Hepatocyte (in vitro differentiated cells): ENCODE measurements around the gene DEK. TPM values are rescaled to one million over a fixed set of nuclear protein-coding genes. Genes with fewer than 3 reads are reported as not detected.

Experiments used
- DNase-seq: peaks from one replicate; pipeline ENCODE4 v3.0.0-alpha.2; 2016; ENCODE audit warnings: low spot score
- H2AFZ ChIP-seq: fragments of 200-600 bp; sonication (generic); 2 replicates; pipeline ENCODE4 v1.6.0; 2016; ENCODE audit warnings: antibody characterized with exemption, mild to moderate bottlenecking
- H3K27ac ChIP-seq: fragments of 200-600 bp; sonication (generic); 2 replicates; pipeline ENCODE4 v1.5.1; 2016; ENCODE audit warnings: mild to moderate bottlenecking
- H3K27me3 ChIP-seq: fragments of 200-600 bp; sonication (generic); 2 replicates; pipeline ENCODE4 v1.6.1; 2016
- H3K36me3 ChIP-seq: fragments of 200-600 bp; sonication (generic); replicated peaks from 2 replicates; pipeline ENCODE4 v1.5.1; 2016; ENCODE audit warnings: low read depth; ENCODE audit not compliant: insufficient read depth
- H3K4me1 ChIP-seq: fragments of 200-600 bp; sonication (generic); 2 replicates; pipeline ENCODE4 v1.5.1; 2016; ENCODE audit warnings: mild to moderate bottlenecking, moderate library complexity; ENCODE audit not compliant: insufficient read depth
- H3K4me2 ChIP-seq: fragments of 200-600 bp; sonication (generic); 2 replicates; pipeline ENCODE4 v1.6.0; 2016
- H3K4me3 ChIP-seq: fragments of 200-600 bp; sonication (generic); 2 replicates; pipeline ENCODE4 v1.5.1; 2016; ENCODE audit warnings: mild to moderate bottlenecking
- H3K79me2 ChIP-seq: fragments of 200-600 bp; sonication (generic); 2 replicates; pipeline ENCODE4 v1.6.0; 2017; ENCODE audit warnings: mild to moderate bottlenecking
- H3K9me2 ChIP-seq: fragments of 200-600 bp; sonication (generic); replicated peaks from 2 replicates; pipeline ENCODE4 v1.6.0; 2017; ENCODE audit warnings: mild to moderate bottlenecking; ENCODE audit not compliant: insufficient read depth
- H3K9me3 ChIP-seq: fragments of 200-600 bp; sonication (generic); 2 replicates; pipeline ENCODE4 v1.5.1; 2016; ENCODE audit warnings: low read depth, mild to moderate bottlenecking
- H4K20me1 ChIP-seq: fragments of 200-600 bp; sonication (generic); 2 replicates; pipeline ENCODE4 v1.6.0; 2016; ENCODE audit warnings: mild to moderate bottlenecking; ENCODE audit not compliant: insufficient read depth, poor library complexity, severe bottlenecking
- CTCF ChIP-seq: fragments of 200-600 bp; sonication (generic); IDR thresholded peaks from 2 replicates; pipeline ENCODE4 v1.5.1; 2016; ENCODE audit warnings: antibody characterized with exemption, mild to moderate bottlenecking; ENCODE audit not compliant: poor library complexity
- EZH2 ChIP-seq: fragments of 200-600 bp; sonication (generic); IDR thresholded peaks from 2 replicates; pipeline ENCODE4 v1.6.1; 2016; ENCODE audit warnings: antibody characterized with exemption, mild to moderate bottlenecking, borderline replicate concordance
- EZH2phosphoT487 ChIP-seq: fragments of 200-600 bp; sonication (generic); IDR thresholded peaks from one replicate; pipeline ENCODE4 v1.6.1; 2018; ENCODE audit warnings: antibody characterized with exemption, mild to moderate bottlenecking, low read depth, moderate library complexity; ENCODE audit not compliant: unreplicated experiment, severe bottlenecking
- WGBS: methylation state at CpG from one replicate; pipeline ENCODE4 v1.1.6; 2016; ENCODE audit warnings: low lambda C conversion rate; ENCODE audit errors: missing lambda C conversion rate; 5-methylcytosine and 5-hydroxymethylcytosine counted together
- polyA plus RNA-seq: library from polyadenylated mRNA; unstranded; fragments of >200 nt; fragmentation: Nextera tagmentation; extraction: Ambion mirVana; gene quantifications from 2 replicates; pipeline ENCODE4 v1.2.1, GENCODE V29; 2016
- total RNA-seq: library from RNA; depleted of rRNA; stranded (reverse); fragments of >200 nt; gene quantifications from 2 replicates; pipeline ENCODE4 v1.2.3, GENCODE V29; 2014

DEK gene
- total and polyA plus RNA-seq, 2 experiments from 2014 or later: 39.9 to 81.3 TPM

DNA sequence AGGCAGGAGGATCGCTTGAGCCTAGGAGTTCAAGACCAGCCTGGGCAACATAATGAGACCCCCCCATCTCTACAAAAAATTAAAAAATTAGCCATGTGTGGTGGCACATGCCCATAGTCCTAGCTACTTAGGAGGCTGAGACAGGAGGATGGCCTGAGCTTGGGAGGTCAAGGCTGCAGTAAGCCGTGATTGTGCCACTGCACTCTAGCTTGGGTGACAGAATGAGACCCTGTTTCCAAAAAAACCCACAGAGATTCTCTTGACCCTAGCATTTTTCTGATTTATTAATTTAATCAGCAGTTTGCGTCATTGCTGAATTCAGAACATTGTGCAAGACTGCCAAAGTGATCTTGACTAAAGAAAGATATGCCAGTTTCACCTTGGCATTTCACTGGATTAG lies 72.3 kb downstream of the DEK start:
- H3K4me2 ChIP-seq: no peak overlapping the region
- no peak for TF ChIP-seq CTCF
- TF ChIP-seq EZH2: no peak
- no peak for TF ChIP-seq EZH2phosphoT487
- WGBS: 99% methylated on average over 3 of the region's 3 CpGs
- no peaks in the 10 kb centered on the region for H3K9me2 ChIP-seq
- no peak for DNase-seq
- H3K36me3 ChIP-seq: no peaks in the 10 kb centered on the region
- no peaks in the 10 kb centered on the region for H3K79me2 ChIP-seq
- H3K4me1 ChIP-seq: no peaks in the 10 kb centered on the region
- no peak overlapping the region for H2AFZ ChIP-seq
- no peaks in the 10 kb centered on the region for H3K27me3 ChIP-seq
- no peaks in the 10 kb centered on the region for H4K20me1 ChIP-seq
- no peaks in the 10 kb centered on the region for H3K9me3 ChIP-seq
- no peak overlapping the region for H3K27ac ChIP-seq
- H3K4me3 ChIP-seq: no peak overlapping the region

GRCh38 chr6:18189196-18189595 lies 75.1 kb downstream of the DEK start:
- no peak for DNase-seq
- H3K36me3 ChIP-seq: no peaks in the 10 kb centered on the region
- H3K9me2 ChIP-seq: no peaks in the 10 kb centered on the region
- H3K79me2 ChIP-seq: no peaks in the 10 kb centered on the region
- TF ChIP-seq CTCF (no peak), EZH2 (no peak), EZH2phosphoT487 (no peak)
- no peak overlapping the region for H3K4me2 ChIP-seq
- H2AFZ ChIP-seq: no peak overlapping the region
- H3K27me3 ChIP-seq: no peaks in the 10 kb centered on the region
- no peaks in the 10 kb centered on the region for H3K4me1 ChIP-seq
- 65% methylated on average over 2 of the region's 2 CpGs for WGBS
- H4K20me1 ChIP-seq: no peaks in the 10 kb centered on the region
- H3K4me3 ChIP-seq: no peak overlapping the region
- H3K9me3 ChIP-seq: no peaks in the 10 kb centered on the region
- no peak overlapping the region for H3K27ac ChIP-seq

GRCh38 chr6:18187701-18188100 lies 76.6 kb downstream of the DEK start:
- H3K27ac ChIP-seq: no peak overlapping the region
- H3K27me3 ChIP-seq: no peaks in the 10 kb centered on the region
- 95% methylated on average over 10 of the region's 10 CpGs for WGBS
- no peak for DNase-seq
- H3K79me2 ChIP-seq: no peaks in the 10 kb centered on the region
- no peaks in the 10 kb centered on the region for H3K4me1 ChIP-seq
- H3K36me3 ChIP-seq: no peaks in the 10 kb centered on the region
- H4K20me1 ChIP-seq: no peaks in the 10 kb centered on the region
- no peak overlapping the region for H2AFZ ChIP-seq
- H3K4me2 ChIP-seq: no peak overlapping the region
- H3K9me3 ChIP-seq: no peaks in the 10 kb centered on the region
- H3K4me3 ChIP-seq: no peak overlapping the region
- no peak for TF ChIP-seq EZH2
- TF ChIP-seq CTCF: no peak
- TF ChIP-seq EZH2phosphoT487: no peak
- no peaks in the 10 kb centered on the region for H3K9me2 ChIP-seq

DNA sequence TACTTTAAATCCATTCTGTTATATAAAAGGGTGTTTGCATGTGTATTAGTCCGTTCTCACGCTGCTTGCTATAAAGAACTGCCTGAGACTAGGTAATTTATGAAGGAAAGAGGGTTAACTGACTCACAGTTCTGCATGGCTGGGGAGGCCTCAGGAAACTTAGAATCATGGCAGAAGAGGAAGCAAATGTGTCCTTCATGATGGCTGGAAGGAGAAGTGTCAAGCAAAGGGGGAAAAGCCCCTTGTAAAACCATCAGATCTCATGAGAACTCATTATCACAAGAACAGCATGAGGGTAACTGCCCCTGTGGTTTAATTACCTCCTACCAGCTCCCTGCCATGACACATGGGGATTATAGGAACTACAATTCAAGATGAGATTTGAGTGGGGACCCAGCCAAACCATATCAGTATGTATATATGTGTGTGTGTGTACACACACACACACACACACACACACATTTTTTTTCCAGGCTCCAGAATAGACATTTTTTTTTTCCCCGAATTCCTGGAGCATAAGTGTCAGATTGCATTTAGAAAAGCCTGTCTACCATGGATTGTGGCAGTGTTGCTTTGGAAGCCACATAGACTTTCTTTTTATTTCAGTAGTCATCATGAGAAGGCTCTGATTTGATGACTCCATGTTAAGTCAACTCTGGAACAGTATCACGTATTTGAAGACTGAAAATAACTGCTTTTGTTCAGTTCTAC lies 77.6 kb downstream of the DEK start:
- WGBS: 93% methylated on average over 4 of the region's 4 CpGs
- Histone ChIP-seq H3K36me3 (no peaks in the 10 kb centered on the region), H3K9me3 (no peaks in the 10 kb centered on the region), H2AFZ (no peak overlapping the region), H3K79me2 (no peaks in the 10 kb centered on the region), H4K20me1 (no peaks in the 10 kb centered on the region), H3K4me3 (no peak overlapping the region), H3K4me1 (no peaks in the 10 kb centered on the region), H3K27me3 (no peaks in the 10 kb centered on the region), H3K27ac (no peak overlapping the region), H3K4me2 (no peak overlapping the region), H3K9me2 (no peaks in the 10 kb centered on the region)
- TF ChIP-seq EZH2: no peak
- TF ChIP-seq EZH2phosphoT487: no peak
- TF ChIP-seq CTCF: no peak
- DNase-seq: no peak
